NCI-H2107 treated with DMSO at 0.1 percent for 48 hours (cell line): ENCODE data around the gene CFAP68.
"Not testable (repeated sequence)": the region's sequence is repeated elsewhere in the genome, so short reads cannot be mapped to it uniquely, and the experiment has no call there.

ENCODE experiments used
- DNase-seq: peaks from one replicate; lab custom pipeline; 2025; ENCODE audit not compliant: unreplicated experiment; lab: John Stamatoyannopoulos, UW

The CFAP68 gene

DNA sequence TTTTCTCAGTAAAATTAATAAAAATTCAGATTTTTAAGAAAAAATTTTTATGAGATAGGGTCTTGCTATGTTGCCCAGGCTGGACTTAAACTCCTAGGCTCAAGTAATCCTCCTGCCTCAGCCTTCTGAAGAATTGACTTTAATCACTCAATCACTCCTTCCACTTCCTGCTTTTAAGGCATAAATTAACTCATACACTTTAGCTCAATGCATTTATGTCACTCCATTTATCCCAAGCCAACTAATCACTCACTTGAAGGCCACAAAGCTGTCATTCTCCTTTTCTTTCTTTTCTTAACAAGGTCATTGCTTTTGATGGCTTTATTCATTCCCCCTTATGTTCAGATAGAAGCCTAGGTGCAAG lies 8.8 kb upstream of the CFAP68 start:
- DNase-seq = no peak

DNA sequence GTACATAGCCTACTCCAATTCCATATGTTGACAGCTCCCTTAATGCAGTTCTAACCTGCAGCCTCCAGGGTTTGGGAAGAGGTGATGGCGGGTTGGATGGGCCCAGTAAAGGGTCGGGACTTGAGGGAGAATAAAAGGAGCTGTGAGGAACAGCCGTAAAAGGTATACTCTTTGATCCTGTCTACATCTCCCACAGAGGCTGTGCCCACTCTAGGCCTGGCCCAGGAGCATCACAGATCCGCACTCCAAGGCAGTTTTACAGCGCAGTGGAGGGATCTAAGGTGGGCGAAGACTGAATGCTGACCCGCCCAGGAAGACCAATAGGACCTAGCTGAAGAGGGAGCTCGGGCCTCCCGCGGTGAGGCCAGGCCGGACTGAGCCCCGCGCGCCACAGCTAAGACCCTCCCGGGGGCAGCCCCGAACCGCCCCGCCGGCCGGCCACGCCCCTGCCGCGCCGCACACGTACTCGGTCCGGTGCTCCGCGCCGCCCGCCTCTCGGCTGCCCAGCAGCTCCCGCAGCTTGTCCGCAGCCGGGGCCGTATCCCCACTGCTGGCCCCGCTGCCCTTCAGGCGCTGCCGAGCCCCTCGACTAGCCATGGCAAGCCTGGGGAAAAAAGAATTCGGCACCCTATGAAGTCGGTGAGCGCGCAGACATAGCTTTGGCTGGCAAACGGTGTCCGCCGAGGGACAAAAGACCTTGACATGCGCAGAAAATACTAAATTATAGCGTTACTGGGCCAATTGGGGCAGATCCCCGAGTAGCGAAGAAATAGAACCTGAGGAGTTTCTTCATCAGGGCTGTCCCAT lies 8.3 kb upstream of the CFAP68 start, which contains the start of gene ALG9:
Gene ALG9 (minus strand): TSS at position 696 of the 807 bp plus-strand sequence. CDS start 99 bp downstream, at position 597.
- peak; percentile 54 for DNase-seq

DNA sequence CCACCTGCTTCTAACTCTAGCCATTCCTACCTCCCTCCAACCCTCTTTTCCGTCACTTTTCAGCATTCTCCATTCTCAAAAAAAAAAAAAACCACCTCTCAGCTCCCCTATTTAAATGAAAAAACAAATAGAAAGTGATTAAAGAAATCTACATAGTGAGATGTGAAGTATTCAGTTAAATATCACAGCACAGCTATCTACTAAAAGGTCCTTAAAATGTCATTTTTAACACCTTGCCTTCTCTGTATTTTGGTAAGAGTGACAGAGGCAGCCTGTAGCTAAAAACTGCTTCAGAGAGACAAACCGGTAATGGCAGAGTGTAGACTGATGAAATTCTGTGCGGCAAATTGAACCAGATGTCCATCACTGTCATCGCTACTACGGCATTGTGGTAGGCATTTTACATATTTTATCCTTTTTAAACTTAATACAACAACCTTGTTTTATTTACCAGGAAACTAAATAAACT lies 7.6 kb upstream of the CFAP68 start:
- DNase-seq = no peak

DNA sequence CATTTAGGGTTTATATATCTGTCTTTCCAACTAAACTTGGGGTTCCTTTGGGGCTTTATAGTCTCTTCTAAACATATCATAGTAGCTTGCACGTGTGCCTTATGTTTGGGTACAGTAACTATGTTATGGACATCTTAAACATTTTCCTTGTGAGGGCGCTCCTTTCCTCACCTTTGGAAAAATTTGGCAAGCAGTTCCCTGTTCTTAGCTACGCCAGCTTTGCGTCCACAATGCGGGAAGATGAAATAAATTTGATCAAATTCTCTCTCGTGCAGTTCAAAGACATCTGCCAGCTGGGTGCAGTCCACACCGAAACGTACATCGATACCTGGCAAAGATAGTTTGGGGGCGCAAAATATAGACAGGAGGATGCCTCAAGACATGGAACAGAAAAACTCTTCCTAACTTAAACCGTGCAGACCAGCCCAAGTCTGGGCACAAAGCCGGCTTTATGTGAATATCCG lies 924 bp upstream of the CFAP68 start:
- DNase-seq = peak; percentile 44

DNA sequence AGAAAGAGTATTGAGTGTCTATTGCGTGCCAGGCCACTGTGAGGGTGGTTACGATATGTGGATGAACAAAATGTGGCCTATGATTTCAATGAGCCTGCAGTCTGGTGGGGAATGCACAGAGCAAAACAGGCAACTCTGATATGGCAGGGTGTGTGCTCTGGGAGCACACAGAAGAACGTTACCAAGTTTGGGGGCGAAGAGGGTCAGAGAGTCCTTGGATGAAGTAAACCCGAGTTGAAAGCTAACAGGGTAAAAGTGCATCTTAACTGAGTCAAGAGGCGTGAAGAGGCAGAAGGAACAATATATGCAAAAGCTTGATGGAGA lies 258 bp downstream of the CFAP68 start:
- no peak for DNase-seq

DNA sequence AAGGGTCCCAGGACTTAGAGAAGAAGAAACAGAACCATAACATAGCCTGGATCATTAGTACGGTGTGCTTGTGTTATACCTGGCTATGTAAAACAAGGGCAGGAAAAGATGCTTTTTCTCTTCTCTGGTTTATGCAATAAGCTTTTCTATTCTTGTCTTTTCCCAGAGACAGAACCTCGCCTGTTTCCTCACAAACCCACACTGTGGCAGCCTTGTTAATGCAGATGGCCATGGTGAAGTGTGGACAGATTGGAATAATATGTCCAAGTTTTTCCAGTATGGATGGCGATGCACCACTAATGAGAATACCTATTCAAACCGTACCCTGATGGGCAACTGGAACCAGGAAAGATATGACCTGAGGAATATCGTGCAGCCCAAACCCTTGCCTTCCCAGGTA lies 2.9 kb downstream of the CFAP68 start:
- DNase-seq = no peak

DNA sequence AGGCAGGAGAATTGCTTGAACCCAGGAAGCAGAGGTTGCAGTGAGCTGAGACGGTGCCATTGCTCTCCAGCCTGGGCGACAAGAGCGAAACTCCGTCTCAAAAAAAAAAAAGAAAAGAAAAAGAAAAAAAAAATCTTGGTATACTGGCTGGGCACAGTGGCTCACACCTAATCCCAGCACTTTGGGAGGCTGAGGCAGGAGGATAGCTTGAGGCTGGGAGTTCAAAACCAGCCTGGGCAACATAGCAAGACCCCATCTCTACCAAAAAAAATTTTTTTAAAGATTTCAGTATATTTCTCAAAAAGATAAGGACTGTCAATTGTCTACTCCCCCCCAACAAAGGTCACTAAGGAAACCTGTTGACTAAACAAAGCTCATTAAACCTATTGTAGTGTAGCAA lies 5.7 kb downstream of the CFAP68 start:
- not testable (repeated sequence) for DNase-seq

DNA sequence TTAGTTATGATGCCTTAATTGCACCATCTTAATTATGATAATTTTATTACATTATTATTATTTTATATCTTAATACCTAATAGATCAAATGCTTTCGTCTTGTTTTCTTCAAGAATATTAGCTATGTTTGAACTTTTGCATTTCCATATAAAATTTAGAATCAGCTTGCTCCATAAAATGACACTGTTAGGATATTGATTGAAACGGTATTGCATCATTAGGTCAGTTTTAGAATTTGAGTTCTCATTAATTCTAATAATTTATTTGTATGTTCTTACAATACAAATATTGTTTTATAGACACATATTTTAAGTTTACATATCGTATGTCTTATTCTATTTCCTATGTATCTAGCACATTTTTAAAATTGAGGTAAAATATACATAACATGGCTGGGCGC lies 6.7 kb downstream of the CFAP68 start:
- DNase-seq = no peak

DNA sequence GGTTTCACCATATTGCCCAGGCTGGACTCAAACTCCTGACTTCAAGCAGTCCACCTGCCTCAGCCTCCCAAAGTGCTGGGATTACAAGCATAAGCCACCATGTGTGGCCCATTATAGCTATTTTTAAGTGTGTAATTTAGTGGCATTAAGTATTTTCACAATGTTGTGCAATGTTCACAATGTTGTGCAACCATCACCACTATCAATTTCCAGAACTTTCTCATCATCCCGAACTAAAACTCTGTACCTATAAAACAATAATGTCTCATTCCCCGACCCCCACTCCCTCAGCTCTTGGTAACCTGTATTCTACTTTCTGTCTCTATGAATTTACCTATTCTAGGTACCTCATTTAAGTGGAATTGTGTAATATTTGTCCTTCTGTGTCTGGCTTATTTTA lies 7.5 kb downstream of the CFAP68 start:
- DNase-seq = no peak

DNA sequence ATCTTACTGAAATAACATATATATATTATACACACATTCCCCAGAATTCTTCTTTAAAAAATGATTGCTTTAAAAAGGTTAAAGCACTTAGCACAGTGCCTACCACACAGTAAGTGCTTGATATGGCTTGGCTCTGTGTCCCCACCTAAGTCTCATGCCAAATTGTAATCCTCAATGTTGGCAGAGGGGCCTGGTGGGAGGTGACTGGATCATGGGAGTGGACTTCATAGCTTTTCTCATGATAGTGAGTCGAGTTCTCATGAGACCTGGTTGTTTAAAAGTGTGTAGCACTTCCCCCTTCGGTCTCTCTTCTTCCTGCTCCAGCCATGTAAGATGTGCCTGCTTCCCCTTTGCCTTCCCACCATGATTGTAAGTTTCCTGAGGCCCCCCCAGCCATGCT lies 26.1 kb downstream of the CFAP68 start:
- DNase-seq = no peak

DNA sequence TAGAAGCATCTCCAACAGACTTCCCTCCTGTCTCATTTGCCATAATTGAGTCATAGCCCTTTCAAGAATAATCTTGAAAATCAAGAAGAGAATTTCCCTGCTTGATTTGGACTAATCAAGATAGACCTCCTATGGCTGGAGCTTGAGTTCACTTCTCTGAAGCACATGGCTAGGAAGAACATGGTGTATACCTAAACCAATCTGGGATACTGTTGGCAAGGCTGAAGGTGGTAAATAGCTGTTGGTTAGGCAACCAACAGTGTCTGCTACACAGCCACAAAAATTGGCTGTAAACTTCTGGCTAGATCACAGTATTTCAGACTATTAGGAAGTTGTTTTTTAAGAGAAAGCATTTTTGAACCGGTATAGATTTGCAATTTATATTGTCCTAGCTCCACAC lies 27.3 kb downstream of the CFAP68 start:
- DNase-seq = no peak

DNA sequence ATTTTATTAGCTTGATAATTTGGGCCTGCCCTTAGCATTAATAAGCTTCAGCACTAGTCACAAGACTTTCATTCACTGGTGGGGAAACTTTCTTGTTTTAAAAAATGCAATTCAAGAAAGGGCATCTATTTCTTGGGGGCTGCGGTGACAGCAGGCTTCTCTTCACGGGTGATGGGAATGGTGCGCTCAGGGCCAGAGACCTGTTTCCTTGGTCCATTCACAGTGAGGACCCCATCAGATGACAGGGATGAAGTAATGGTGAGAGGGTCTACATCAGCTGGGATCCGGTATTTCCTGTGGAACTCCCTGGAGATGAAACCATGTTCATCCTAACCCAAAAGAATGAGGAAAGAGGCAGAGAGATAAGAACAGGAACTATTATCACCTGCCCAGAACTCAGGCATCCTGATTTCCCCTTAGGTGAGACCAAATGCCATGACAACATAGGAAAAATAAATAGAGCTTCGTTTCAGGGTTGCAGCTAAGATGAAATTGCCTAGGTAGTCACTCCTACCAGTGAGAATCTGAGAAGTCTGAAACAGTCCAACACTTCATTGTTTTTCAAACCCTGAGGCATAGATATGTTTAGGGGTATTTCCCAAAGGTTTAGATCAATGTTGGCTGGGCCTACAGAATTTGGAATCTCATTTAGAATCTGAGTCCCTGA lies 29.4 kb downstream of the CFAP68 start:
- DNase-seq = no peak

DNA sequence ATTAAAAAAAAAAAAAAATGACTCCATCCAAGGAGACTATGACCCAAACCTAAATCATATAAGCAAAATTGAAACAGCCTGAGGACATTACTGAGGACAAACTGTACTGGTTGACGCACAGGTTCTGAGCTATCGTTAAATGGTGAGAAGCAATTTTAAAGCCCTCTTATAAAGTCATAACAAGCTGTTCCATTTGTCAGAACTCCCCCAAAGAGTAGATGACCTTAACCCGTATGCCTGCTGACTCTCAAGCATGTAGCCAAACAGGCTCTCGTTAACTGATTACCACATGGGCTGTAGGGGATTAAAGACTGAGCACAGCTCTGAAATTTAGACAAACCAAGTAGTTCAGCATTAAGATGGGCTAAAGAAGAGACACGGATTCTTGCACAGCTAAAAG lies 30.0 kb downstream of the CFAP68 start:
- DNase-seq = no peak

DNA sequence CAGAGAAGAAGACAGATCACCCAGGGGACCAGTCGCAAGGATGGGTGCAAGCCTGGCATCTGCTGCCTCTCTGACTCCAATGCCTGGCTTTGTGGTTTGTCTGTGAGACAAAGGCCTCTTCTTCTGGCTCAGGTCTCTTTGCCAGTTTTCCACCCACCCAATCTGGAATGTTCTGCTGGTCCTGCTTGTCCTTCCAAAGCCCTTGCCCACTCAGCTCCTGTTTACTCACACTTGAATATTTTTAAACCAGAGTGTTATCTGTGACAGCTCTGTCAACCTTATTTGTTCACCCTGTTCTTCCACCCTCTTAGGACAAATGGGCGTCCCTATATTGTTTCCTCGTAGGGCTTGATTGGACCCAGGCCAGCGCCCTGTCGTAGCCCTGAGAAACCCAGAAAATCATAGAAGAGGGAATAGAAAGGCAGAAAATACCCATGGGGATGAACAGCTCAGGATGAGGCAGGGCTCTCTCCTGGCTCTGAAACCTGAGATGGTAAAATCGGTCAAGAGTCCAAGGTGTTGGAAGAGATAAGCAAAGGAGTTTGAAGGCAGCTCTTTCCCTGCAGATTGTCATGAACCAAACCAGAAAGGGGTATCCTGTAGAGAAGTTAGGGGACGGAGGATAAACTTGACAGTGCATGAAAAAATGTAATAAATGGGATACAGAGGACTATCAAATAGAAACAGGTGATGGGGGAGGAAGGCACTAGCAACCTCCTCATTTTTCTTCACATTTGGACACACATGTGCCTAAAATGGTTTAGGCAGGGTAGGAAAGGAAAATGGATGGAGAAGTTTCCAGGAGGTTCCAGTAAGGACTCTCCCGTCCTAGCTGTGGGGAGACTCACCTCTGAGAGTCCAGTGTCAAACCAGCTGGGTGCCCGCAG lies 31.6 kb downstream of the CFAP68 start:
- DNase-seq = peak; percentile 31

DNA sequence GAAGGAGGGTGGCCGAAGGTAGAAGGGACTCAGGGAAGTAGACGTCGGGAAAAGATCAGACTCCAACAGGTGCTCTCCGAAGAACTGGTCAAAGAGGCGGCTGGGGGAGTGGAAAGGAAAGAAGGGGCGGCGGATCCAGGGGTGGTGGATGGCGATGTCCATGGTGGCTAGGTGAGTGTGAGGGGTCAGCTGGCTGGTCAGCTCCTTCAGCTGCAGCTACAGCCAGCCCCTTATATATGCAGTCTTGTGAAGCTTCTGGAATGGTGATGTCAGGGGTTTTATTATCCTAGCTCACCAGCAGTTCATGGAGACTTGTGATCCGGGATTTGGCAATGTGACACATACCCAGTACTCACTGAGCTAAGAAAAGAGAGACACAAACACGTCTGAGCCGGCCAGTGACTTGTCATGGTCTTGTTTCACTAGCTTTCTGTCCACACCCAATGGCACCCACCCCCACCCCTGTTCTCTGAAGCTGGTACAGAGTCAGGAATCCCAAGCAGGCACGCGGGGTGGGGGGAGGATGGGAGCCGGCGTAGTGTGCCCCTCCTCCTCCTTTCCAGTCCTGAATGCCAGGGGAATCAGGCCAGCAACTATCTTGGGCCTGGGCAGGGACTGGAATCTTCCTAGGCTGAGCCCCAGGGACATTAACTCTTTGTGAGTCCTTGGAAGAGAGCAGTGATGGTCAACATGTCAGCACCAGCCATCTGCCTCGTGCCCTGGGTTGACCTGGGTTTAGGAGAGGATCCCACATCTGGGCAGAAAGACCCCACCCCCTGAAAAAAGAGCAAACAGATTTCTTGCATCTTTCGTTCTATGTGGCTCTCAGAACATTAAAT lies 32.4 kb downstream of the CFAP68 start, which contains the start of gene CRYAB:
Gene CRYAB (minus strand): TSS at position 208 of the 839 bp plus-strand sequence. CDS start 46 bp downstream, at position 162.
- no peak for DNase-seq

DNA sequence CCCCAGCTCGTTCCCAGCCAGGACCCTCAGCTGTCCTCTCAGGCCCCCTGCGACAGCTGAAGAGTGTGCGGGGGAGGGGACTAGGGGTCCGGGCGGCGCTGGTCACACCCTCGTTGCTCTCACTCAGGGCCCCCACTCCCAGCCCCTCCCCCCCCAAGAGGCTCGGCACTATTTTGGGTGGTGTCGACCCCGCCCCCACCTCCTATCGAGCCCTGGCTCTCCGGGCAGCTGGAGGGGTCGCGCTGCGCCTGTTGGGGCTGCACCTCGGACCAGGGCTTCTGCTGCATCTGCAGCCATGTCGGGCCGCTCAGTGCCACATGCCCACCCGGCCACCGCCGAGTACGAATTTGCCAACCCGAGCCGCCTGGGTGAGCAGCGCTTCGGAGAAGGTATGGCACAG lies 33.2 kb downstream of the CFAP68 start, which contains the start of gene HSPB2:
Gene HSPB2 (plus strand): TSS at position 200 of the 400 bp plus-strand sequence. CDS start 96 bp downstream, at position 296.
- DNase-seq = no peak

DNA sequence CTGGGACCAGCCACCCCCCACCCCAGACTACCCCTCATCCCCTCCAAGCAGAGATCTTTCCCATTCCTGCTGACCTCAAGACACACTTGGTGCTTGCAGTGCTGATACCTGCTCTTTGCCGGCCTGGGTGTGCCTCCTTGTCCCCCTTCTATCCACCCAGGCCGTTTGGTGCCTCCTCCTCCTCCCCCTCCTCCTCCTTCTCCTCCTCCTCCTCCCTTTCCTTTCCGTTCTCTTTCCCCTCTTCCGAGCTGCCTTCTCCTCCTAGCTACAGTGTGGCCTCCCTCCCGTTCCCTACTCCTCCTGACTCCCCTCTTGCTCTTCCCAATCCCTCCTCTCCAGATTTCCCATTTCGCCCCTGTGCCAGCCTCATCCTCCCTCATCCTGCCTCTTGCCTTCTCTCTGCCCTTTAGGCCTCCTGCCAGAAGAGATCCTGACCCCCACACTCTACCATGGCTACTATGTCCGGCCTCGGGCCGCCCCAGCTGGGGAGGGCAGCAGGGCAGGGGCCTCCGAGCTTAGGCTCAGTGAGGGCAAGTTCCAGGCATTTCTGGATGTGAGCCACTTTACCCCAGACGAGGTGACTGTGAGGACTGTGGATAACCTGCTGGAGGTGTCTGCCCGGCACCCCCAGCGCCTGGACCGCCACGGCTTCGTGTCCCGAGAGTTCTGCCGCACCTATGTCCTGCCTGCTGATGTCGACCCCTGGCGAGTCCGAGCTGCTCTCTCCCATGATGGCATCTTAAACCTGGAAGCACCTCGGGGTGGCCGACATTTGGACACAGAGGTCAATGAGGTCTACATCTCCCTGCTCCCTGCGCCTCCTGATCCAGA lies 33.9 kb downstream of the CFAP68 start:
- DNase-seq = no peak

DNA sequence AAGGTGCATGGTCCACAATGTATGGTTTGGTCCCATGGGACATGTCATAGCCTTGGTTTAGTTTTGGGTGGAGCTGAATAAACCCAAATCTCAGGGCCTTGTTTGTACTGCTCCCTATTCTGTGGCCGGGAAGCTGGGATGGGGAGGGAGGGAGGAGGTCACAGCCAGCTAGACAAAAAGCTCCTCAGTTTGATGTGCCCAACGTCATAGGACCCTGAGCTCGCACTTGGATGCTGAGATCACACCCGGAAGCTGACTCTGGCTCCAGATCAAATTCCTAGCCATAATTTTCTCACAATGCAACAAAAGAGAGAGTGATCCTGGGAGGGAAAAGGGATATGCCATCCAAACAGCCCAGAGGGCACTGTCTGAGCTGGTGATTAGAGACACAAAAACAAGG lies 34.7 kb downstream of the CFAP68 start:
- peak; percentile 41 for DNase-seq

DNA sequence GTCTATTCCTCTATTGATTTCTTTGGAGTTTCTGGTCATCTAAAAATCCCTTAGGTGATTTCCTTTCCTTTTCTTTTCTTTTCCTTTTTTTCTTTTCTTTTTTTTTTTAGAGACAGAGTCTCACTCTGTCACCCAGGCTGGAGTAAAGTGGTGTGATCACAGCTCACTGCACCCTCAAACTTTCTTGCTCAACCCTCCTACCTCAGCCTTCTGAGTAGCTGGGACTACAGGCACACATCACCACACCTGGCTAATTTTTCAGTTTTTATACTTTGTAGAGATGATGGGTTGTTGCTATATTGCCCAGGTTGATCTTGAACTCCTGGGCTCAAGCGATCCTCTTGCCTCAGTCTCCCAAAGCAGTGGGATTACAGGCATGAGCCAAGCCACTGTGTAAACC lies 37.4 kb downstream of the CFAP68 start:
- DNase-seq = no peak
